Right lobe of liver (tissue), 4 donors: ENCODE measurements around the gene SEPTIN10.

ENCODE experiments used
- CTCF ChIP-seq, 4 donors: fragments of 200-600 bp in 3 of 4; fragments of 450-650 bp in 1 of 4; IDR thresholded peaks; one replicate each; pipeline versions ENCODE4 v1.5.1 to v1.8.0; 2016 to 2022; ENCODE audit warnings: antibody characterized with exemption in 4 of 4, mild to moderate bottlenecking in 2 of 4
- POLR2A ChIP-seq: fragments of 450-650 bp; IDR thresholded peaks from one replicate; pipeline ENCODE4 v1.6.1; 2017; ENCODE audit warnings: antibody characterized with exemption, mild to moderate bottlenecking
- donor health status: DM: no; HTN: no; CAD: no.
- donor health status: DM: no; HTN: no; CAD: no.
- donor health status: DM: no; HTN: yes; CAD: no.

GRCh38 chr2:109537565-109538222 lies 76.1 kb downstream of the SEPTIN10 start:
- TF ChIP-seq CTCF (IDR thresholded peaks at IDR 0.05) (no peak), POLR2A (no peak)
